IgD-negative memory B cell (primary cell): ENCODE data around the gene SWAP70. TPM values are rescaled to one million over a fixed set of nuclear protein-coding genes. Genes with fewer than 3 reads are reported as not detected.
A peak's percentile ranks its signal among the peaks of the same experiment; 100 is the strongest.

ENCODE experiments used
- H3K27ac Mint-ChIP-seq, 3 donors: one replicate each; pipeline ENCODE4 v1.8.0; 2020 to 2022; ENCODE audit warnings: mild to moderate bottlenecking in 3 of 3, mixed read lengths in 3 of 3, moderate library complexity in 1 of 3
- H3K27me3 Mint-ChIP-seq: one replicate; pipeline ENCODE4 v1.8.0; 2021; ENCODE audit warnings: mixed read lengths
- H3K36me3 Mint-ChIP-seq: one replicate; pipeline ENCODE4 v1.8.0; 2020; ENCODE audit warnings: mild to moderate bottlenecking, mixed read lengths
- H3K4me1 Mint-ChIP-seq, 3 donors: one replicate each; pipeline ENCODE4 v1.8.0; 2020 to 2022; ENCODE audit warnings: mixed read lengths in 3 of 3, mild to moderate bottlenecking in 1 of 3
- H3K4me3 Mint-ChIP-seq, 4 donors: one replicate each; pipeline ENCODE4 v1.8.0; 2020 to 2022; ENCODE audit warnings: mild to moderate bottlenecking in 4 of 4, mixed read lengths in 4 of 4, moderate library complexity in 3 of 4
- H3K9me3 Mint-ChIP-seq, 3 donors: one replicate each; pipeline ENCODE4 v1.8.0; 2020 to 2021; ENCODE audit warnings: mixed read lengths in 3 of 3, mild to moderate bottlenecking in 1 of 3
- polyA plus RNA-seq: library from polyadenylated mRNA; unstranded; fragments of 300-500 nt; fragmentation: Illumina TruSeq; gene quantifications from one replicate; pipeline ENCODE4 v1.2.3, GENCODE V29; 2021

Gene SWAP70
- polyA plus RNA-seq, 1 donor from 2014 or later, result 298 TPM

DNA sequence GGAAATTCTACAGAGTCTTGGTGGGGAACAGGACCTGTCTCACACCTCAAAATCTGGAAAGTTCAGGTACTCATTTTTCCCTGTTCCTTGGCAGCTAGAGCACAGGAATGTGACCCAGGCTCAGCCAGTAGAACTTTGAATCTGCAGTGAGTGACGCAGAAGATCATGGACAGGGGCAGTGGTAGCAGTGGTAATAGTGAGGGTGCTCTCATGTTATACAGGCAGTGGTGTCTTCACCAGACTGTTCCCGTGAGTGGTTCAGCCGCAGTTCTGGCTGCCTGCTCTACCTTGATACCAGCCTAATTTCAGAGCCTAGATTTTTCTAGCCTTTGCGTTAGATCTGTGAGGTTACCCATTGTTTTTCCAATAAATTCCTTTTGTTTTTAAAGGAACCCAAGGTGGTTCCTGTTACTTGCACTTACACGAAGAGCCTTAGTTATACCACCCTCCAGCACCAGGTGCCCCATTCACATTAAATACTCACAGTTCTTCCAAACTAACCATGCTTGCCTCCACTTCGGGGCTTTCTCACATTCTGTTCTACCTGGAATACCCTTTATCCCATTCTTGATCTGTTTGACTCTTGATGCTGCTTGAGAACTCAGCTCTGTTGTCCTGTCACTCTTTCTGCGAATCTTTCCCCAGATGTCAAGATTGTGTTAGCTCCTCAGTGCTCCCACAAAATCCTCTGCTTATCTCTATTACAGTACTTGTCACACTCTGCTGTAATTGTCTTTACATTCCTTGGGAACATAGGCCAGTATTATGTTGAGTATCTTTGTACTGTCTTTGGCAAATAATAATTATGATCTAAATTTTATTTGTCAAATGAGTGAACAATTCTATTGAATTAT, 47.8 kb downstream of the SWAP70 start:
- peak overlapping the region in 3 of 4 donors; percentile 37 to 91 (median 67) for H3K4me3 Mint-ChIP-seq
- peaks cover 20% of the 10 kb centered on the region for H3K36me3 Mint-ChIP-seq
- peaks cover 58 to 70% (median 65%) of the 10 kb centered on the region in 3 donors for H3K4me1 Mint-ChIP-seq
- H3K9me3 Mint-ChIP-seq, result no peaks in the 10 kb centered on the region
- H3K27ac Mint-ChIP-seq, result peak overlapping the region; percentile 46 to 92 (median 91)
- H3K27me3 Mint-ChIP-seq, result no peaks in the 10 kb centered on the region

DNA sequence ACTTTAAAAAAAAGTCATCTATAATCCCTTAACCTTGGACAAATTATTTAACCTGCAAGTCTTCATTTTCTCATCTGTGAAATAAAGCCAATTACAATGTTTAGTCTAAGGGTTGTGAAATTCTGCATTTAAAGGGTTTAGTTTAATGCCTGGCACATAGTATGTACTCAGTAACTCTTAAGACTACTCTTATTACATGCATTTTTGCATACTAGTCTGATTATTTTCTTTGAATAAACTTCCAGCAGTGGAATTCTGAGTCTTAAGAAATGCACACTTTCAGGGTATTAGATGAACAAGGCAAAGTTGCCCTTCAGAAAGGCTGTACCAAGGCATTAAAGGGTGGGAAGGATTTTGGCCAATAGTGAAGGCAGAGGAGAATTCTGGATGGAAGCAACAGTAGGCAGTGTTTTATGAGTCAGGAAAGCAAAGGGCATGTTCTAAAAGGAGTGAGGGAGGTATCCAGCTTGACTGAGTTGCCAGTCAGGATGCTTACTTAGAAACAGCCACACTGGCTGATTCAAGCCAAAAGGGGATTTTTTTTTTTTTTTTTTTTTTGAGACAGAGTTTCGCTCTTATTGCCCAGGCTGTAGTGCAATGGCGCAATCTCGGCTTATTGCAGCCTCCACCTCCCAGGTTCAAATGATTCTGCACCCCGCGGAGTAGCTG, 50.5 kb downstream of the SWAP70 start:
- no peaks in the 10 kb centered on the region for H3K27me3 Mint-ChIP-seq
- H3K4me3 Mint-ChIP-seq, result peak overlapping the region in 2 of 4 donors; percentile 34 to 75
- H3K4me1 Mint-ChIP-seq, result peaks cover 49 to 69% (median 58%) of the 10 kb centered on the region in 3 donors
- peaks cover 21% of the 10 kb centered on the region for H3K36me3 Mint-ChIP-seq
- no peaks in the 10 kb centered on the region for H3K9me3 Mint-ChIP-seq
- peak overlapping the region; percentile 41 to 90 (median 67) for H3K27ac Mint-ChIP-seq

DNA sequence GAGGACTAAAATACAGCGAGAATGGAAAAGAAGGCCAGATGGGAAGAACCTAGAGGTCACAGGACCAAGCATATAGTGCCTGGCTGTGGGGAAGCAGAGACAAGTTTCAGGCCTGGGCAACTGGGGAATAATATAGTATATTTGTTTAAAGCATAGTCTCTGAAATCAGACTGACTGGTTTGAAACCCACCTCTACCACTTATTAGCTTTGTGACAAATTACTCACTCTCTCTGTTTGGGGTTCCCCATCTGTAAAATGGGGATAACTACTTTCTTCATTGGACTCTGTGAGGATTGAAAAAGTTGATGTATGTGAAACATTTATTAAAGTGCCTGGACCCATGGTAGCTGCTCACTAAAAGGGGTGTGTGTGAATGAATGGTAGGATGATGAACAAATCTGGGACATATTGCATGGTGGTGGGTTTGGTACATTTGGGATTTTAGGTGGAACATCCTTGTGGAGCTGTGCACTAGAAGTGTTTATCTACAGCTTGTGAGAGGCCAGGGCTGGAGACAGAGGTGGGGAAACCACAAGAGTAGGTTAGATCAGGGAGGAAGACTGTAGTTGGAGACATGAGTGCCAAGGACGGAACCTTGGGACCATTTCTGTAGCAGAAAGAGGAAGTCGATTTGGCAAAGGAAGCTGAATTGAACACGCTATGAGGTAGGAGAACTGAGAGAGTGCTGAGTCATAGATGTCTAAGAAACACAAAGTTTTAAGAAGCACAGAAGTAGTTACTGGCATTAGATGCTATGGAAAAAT, 52.6 kb downstream of the SWAP70 start:
- H3K36me3 Mint-ChIP-seq, result peaks cover 20% of the 10 kb centered on the region
- H3K4me1 Mint-ChIP-seq, result peaks cover 46 to 70% (median 53%) of the 10 kb centered on the region in 3 donors
- peak overlapping the region; percentile 48 to 89 (median 60) for H3K27ac Mint-ChIP-seq
- H3K4me3 Mint-ChIP-seq, result peak overlapping the region in 3 of 4 donors; percentile 44 to 86 (median 49)
- no peaks in the 10 kb centered on the region for H3K27me3 Mint-ChIP-seq
- H3K9me3 Mint-ChIP-seq, result no peaks in the 10 kb centered on the region

DNA sequence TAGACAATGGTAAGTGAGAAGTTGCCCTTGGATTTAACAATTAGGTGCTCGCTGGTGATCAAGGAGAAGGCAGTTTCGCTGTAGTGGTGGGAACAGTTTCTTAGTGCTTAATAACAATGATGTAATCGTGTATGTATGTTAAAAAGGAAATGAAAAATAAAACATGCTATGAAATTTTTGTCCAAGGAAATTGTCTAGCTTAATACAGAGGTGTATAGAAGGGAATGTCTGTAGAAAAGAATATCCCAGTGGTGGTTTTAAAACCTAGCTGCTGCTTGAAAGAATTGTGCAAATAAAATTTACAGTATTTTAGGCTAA, 53.1 kb downstream of the SWAP70 start:
- Mint-ChIP-seq H3K9me3 (no peaks in the 10 kb centered on the region), H3K4me1 (peaks cover 42 to 67% (median 49%) of the 10 kb centered on the region in 3 donors), H3K27me3 (no peaks in the 10 kb centered on the region), H3K36me3 (peaks cover 20% of the 10 kb centered on the region), H3K4me3 (peak overlapping the region in 3 of 4 donors; percentile 22 to 86 (median 49)), H3K27ac (peak overlapping the region; percentile 48 to 89 (median 60))

DNA sequence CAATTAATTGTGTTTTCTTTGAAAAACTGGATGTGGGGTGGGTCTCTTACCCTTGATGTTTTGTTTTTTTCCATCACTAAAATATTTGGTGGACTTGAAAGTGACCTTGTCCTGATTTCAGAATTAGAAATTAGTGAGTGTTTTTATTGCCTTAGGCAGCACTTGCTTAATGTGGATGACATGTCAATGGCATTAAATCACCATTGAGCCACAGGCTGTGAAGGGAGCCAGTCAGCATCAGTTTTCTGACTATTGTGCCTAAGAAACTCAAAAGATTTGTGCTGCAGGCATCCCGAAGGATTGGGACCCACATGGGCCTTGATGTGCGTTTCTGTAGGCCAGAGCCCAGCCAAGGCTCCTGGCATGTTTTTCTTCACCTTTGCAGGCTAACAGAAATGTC, 53.8 kb downstream of the SWAP70 start:
- H3K4me3 Mint-ChIP-seq, result no peak overlapping the region
- no peaks in the 10 kb centered on the region for H3K9me3 Mint-ChIP-seq
- peaks cover 20% of the 10 kb centered on the region for H3K36me3 Mint-ChIP-seq
- H3K27ac Mint-ChIP-seq, result peak overlapping the region in 2 of 3 donors; percentile 22 to 92
- H3K27me3 Mint-ChIP-seq, result no peaks in the 10 kb centered on the region
- H3K4me1 Mint-ChIP-seq, result peaks cover 48 to 72% (median 54%) of the 10 kb centered on the region in 3 donors

DNA sequence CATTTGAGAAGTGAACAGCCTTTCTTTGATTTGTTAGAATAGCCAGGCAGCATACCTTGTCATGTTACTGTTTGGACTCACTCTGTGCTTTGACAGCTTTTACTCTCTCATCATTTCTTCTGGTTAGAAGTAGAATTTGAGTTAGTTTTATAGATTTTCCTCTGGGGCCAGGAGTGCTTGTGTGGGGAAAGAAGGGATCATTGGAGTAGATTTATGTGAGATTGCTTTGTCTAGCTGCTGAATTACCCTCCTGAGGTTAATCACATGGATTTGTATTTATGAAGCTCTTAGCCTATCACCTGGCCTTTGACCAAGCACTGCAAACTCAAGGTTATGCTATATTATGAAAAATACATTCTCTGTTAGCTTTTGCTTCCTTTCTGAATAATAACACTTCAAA, 54.3 kb downstream of the SWAP70 start:
- no peak overlapping the region for H3K4me3 Mint-ChIP-seq
- no peaks in the 10 kb centered on the region for H3K9me3 Mint-ChIP-seq
- H3K4me1 Mint-ChIP-seq, result peaks cover 48 to 72% (median 54%) of the 10 kb centered on the region in 3 donors
- H3K27me3 Mint-ChIP-seq, result no peaks in the 10 kb centered on the region
- peak overlapping the region in 2 of 3 donors; percentile 22 to 92 for H3K27ac Mint-ChIP-seq
- H3K36me3 Mint-ChIP-seq, result peaks cover 22% of the 10 kb centered on the region

DNA sequence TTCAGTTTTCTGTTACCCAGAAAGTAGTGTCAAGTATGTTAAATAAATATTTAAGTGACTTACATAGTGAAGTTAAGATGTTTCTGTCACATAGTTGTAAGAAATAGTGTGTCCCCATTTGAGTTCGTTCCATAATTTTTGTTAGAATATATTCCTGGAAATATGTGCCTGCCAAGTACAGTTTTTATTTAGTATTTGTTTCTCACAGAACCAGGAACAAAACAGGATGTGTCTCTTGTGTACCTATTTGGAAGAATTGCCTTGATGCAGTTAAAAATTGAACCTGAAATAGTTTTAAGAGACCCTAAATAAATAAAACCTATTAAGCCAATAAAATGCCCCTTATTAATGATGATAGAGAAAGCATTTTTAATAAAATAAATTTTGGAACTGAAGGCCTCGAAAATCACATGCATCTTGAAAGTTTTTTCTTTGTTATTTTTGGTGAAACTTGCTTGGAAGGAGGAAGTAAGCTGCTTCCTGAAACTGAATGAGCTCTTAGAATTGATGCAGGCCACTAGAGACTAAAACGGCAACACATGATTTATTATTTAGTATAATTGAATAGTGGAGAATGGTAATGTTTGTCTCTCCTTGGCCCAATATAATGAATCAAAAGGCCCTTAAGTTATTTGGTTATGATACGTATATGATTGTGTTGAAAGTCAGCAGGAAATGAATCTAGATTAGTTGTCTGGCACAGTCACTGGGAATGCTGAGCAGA, 55.9 kb downstream of the SWAP70 start:
- H3K4me3 Mint-ChIP-seq, result peak overlapping the region; percentile 25 to 86 (median 74)
- no peaks in the 10 kb centered on the region for H3K9me3 Mint-ChIP-seq
- H3K27ac Mint-ChIP-seq, result peak overlapping the region; percentile 92 to 98 (median 93)
- H3K27me3 Mint-ChIP-seq, result no peaks in the 10 kb centered on the region
- H3K36me3 Mint-ChIP-seq, result peaks cover 21% of the 10 kb centered on the region
- peaks cover 39 to 60% (median 46%) of the 10 kb centered on the region in 3 donors for H3K4me1 Mint-ChIP-seq

DNA sequence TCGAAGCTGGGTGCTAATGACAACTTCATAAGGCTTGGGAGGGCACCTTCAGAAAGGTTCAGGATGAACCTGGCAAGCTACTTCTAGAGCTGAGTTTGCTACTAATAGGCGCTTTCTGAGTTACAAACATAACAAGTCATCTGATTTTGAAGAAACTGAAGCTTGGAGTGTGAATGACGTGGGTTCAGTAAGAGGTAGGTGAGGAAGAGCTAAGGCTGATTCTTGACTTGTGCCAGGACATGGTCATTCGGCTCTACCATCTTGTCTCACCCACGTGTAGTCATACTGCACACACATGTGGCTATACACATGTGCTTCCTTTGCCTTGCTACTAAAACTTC, 56.4 kb downstream of the SWAP70 start:
- H3K4me1 Mint-ChIP-seq, result peaks cover 39 to 60% (median 45%) of the 10 kb centered on the region in 3 donors
- peak overlapping the region; percentile 25 to 86 (median 74) for H3K4me3 Mint-ChIP-seq
- peaks cover 19% of the 10 kb centered on the region for H3K36me3 Mint-ChIP-seq

DNA sequence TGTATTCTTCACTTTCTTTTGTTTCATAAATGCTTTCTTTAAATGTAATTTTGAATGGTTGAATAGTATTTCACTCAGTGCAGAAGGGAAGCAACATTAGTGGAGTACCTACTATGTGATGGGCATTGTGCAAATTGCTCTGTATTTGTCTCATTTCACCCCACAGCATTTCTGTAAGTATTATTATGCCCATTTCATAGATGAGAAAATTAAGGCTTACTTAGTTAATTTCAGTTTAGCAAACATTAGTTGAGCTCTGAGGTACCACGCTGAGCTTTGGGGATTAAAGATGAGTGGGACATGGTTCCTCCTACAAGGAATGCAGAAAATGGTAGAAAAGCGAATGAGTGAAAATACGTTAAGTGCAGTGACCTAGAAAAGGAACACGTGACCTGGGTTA, 58.1 kb downstream of the SWAP70 start:
- Mint-ChIP-seq H3K4me3 (peak overlapping the region in 1 of 4 donors; percentile 11), H3K9me3 (no peaks in the 10 kb centered on the region), H3K4me1 (peaks cover 37 to 52% (median 38%) of the 10 kb centered on the region in 3 donors), H3K36me3 (peaks cover 9% of the 10 kb centered on the region), H3K27ac (peak overlapping the region in 2 of 3 donors; percentile 62 to 85), H3K27me3 (no peaks in the 10 kb centered on the region)

More for the DNA sequence above, 56.4 kb downstream of the SWAP70 start:
- Mint-ChIP-seq H3K27me3 (no peaks in the 10 kb centered on the region), H3K27ac (peak overlapping the region; percentile 92 to 98 (median 93)), H3K9me3 (no peaks in the 10 kb centered on the region)

DNA sequence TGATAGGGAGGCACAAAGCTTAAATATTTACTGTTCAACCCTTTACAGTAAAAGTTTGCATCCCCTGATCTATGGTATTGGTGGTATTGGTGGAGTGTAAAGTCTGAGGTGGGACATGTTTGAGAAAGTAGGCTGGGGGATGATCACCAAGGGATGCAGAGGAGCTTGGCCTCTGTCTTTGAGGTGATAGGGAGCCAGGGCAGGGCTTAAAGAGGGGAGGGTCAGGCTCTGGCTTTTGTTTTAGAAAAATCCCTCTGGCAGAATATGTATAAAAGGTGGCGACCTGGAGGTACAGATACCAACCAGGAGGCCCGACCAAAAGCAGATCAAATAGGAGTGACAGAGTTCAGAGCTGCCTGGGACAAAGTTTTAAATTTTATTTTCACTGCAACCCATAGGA, 59.0 kb downstream of the SWAP70 start:
- H3K9me3 Mint-ChIP-seq, result no peaks in the 10 kb centered on the region
- peak overlapping the region in 1 of 4 donors; percentile 34 for H3K4me3 Mint-ChIP-seq
- peaks cover 40 to 52% (median 42%) of the 10 kb centered on the region in 3 donors for H3K4me1 Mint-ChIP-seq
- peaks cover 9% of the 10 kb centered on the region for H3K36me3 Mint-ChIP-seq
- peak overlapping the region; percentile 62 to 90 (median 83) for H3K27ac Mint-ChIP-seq
- H3K27me3 Mint-ChIP-seq, result no peaks in the 10 kb centered on the region

DNA sequence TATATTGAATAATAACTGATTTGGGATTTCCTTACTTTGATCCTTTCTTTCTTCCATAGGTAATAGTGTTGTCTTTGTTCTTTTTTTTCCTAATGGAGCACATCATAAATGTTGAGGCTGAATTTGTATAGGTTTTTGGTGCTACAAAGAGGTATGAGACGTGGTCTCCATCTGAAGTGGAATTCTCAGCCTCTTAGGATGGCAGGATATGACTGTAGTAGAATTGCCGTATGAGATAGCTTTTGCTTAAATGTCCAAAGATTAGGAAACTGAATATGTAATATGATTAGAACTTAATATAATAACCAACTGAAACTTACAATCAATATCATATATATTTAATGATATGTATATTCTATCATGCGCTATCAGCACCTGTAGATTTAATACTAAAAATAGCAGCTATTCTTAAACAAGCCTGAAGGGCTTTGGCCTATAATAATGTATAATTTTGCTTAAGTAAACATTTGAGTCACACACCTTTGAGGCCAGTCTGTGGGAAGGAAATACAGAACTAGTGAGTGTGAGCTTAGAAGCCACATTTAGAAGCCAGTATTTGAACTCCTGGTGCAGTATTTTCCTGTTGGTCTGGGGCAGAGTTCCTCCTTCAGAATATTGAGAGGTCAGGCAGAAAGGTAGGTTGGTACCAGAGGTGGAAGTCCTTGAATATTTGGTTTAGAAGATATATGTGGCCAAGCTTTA, 62.6 kb downstream of the SWAP70 start:
- no peaks in the 10 kb centered on the region for H3K27me3 Mint-ChIP-seq
- H3K36me3 Mint-ChIP-seq, result peaks cover 18% of the 10 kb centered on the region
- peak overlapping the region; percentile 76 to 84 (median 79) for H3K27ac Mint-ChIP-seq
- H3K4me3 Mint-ChIP-seq, result peak overlapping the region; percentile 22 to 80 (median 60)
- H3K4me1 Mint-ChIP-seq, result peaks cover 49 to 58% (median 55%) of the 10 kb centered on the region in 3 donors
- no peaks in the 10 kb centered on the region for H3K9me3 Mint-ChIP-seq

DNA sequence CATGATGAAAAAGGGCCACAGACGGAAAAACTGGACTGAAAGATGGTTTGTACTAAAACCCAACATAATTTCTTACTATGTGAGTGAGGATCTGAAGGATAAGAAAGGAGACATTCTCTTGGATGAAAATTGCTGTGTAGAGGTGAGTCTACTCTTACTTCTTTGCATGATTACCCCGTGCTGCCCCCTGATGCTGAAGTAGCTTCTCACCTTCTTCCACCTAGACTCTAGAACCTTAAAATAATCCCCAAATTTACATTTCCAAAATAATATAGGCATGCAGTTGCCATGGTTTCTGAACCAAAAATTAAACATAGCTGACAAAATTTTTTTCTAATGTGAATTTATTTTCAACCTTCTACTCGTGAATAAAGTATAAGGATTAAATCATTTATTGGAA, 64.2 kb downstream of the SWAP70 start:
- Mint-ChIP-seq H3K36me3 (peaks cover 15% of the 10 kb centered on the region), H3K9me3 (no peaks in the 10 kb centered on the region), H3K27me3 (no peaks in the 10 kb centered on the region), H3K4me3 (peak overlapping the region in 3 of 4 donors; percentile 55 to 82 (median 78)), H3K27ac (peak overlapping the region; percentile 79 to 94 (median 88)), H3K4me1 (peaks cover 47 to 54% (median 53%) of the 10 kb centered on the region in 3 donors)

DNA sequence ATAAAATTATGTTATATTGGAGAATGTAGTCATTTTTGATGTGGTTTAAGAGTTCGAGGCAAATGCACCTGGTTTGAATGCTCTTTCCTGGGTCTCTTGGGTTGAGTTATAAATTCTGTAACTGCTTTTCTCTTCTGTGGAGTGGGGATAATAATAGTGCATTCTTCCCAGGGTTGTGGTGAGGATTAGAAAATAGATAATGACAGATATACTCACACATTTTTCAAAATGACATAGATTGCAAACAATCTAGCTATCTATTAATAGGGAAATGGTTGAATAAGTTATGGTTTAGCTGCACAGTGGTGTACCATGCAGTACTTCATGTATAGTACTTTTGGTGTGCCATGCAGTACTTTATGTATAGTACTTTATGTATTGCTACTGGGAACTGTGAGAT, 67.4 kb downstream of the SWAP70 start:
- Mint-ChIP-seq H3K27me3 (no peaks in the 10 kb centered on the region), H3K4me1 (peaks cover 60 to 65% (median 62%) of the 10 kb centered on the region in 3 donors), H3K36me3 (peaks cover 23% of the 10 kb centered on the region), H3K9me3 (peaks cover 0 to 1% (median 0%) of the 10 kb centered on the region in 3 donors), H3K27ac (peak overlapping the region; percentile 16 to 87 (median 74)), H3K4me3 (peak overlapping the region in 1 of 4 donors; percentile 54)
